Vagina (tissue), 2 donors: ENCODE results near the gene PLEKHG3. TPM values are rescaled to one million over a fixed set of nuclear protein-coding genes. Genes with fewer than 3 reads are reported as not detected.

Source experiments
- DNase-seq, 2 donors: peaks; one replicate each; pipeline ENCODE4 v3.0.0-alpha.2; 2017; ENCODE audit errors: extremely low spot score in 2 of 2
- H3K27ac ChIP-seq: fragments of 200-600 bp; sonication (generic); one replicate; pipeline ENCODE4 v1.5.1; 2019
- H3K27me3 ChIP-seq: fragments of 200-600 bp; sonication (generic); one replicate; pipeline ENCODE4 v1.5.1; 2019
- H3K36me3 ChIP-seq, 2 donors: fragments of 200-600 bp; sonication (generic); one replicate each; pipeline ENCODE4 v1.5.1; 2017 to 2019
- H3K4me1 ChIP-seq: fragments of 200-600 bp; sonication (generic); one replicate; pipeline ENCODE4 v1.5.1; 2019
- H3K4me3 ChIP-seq, 2 donors: fragments of 200-600 bp; sonication (generic); 1 replicate in 1 of 2; 2 replicates in 1 of 2; pipeline ENCODE4 v1.5.1; 2016 to 2019
- H3K9me3 ChIP-seq: fragments of 200-600 bp; sonication (generic); one replicate; pipeline ENCODE4 v1.5.1; 2019
- POLR2A ChIP-seq, 2 donors: fragments of 450-650 bp; IDR thresholded peaks; one replicate each; pipeline ENCODE4 v1.6.1; 2017; ENCODE audit warnings: antibody characterized with exemption in 2 of 2, mild to moderate bottlenecking in 2 of 2, moderate library complexity in 2 of 2
- POLR2AphosphoS5 ChIP-seq, 2 donors: sonication (generic); formaldehyde crosslinking; IDR thresholded peaks; one replicate each; pipeline ENCODE4 v1.9.0; 2017; ENCODE audit warnings: antibody characterized with exemption in 2 of 2, mild to moderate bottlenecking in 2 of 2, low read depth in 1 of 2; ENCODE audit not compliant: insufficient read depth in 1 of 2
- intact Hi-C: fragments of 100-400 bp; cut with DNase I; formaldehyde crosslinking; loops from one replicate; pipeline ENCODE4 v1.15.1; 2023
- total RNA-seq: library from RNA; depleted of rRNA; stranded (reverse); fragments of >200 nt; gene quantifications from one replicate; pipeline ENCODE4 v1.2.3, GENCODE V29; 2016
- TF ChIP-seq, protein P1 (sequence below), 3 experiments: fragments of 450-650 bp in 2 of 3; fragments of 200-600 bp in 1 of 3; sonication (generic) in 1 of 3; IDR thresholded peaks; one replicate each; pipeline ENCODE4 v1.5.1; 2017 to 2019; ENCODE audit warnings: antibody characterized with exemption in 3 of 3, mild to moderate bottlenecking in 2 of 3, moderate library complexity in 2 of 3

Gene PLEKHG3
- total RNA-seq, 1 donor from 2014 or later: 50.1 TPM

DNA sequence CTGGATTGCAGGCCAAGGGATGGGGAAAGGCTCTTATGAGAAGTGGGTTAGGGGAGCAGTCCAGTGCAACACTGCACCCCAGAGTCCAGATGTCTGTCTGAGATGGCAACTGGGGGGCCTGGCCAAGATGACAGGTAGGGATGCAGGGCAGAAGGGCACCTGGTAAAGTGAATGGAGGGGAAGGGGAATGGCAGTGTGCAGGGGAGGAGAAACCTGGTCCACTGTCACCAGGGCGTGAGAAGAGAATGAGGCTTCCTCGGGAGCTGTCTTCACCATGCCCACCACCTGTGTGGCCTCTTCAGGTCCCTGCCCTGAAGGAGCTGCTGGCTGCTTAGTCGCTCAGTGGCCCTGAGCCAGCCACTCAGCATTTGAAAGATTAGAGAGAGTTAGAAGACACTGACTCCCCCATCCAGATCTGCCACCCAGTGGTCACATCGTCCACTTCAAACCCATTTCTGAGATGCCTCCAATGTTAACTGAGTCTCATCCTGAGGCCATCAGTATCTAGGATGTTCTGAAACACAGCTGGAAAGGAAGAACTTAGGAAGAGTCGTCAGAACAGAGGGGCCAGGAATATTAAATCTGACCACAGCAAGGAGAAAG is 57.3 kb downstream of the PLEKHG3 start:
- TF ChIP-seq, protein P1, sequence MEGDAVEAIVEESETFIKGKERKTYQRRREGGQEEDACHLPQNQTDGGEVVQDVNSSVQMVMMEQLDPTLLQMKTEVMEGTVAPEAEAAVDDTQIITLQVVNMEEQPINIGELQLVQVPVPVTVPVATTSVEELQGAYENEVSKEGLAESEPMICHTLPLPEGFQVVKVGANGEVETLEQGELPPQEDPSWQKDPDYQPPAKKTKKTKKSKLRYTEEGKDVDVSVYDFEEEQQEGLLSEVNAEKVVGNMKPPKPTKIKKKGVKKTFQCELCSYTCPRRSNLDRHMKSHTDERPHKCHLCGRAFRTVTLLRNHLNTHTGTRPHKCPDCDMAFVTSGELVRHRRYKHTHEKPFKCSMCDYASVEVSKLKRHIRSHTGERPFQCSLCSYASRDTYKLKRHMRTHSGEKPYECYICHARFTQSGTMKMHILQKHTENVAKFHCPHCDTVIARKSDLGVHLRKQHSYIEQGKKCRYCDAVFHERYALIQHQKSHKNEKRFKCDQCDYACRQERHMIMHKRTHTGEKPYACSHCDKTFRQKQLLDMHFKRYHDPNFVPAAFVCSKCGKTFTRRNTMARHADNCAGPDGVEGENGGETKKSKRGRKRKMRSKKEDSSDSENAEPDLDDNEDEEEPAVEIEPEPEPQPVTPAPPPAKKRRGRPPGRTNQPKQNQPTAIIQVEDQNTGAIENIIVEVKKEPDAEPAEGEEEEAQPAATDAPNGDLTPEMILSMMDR (IDR thresholded peaks at IDR 0.05): no peak
- TF ChIP-seq POLR2A (IDR thresholded peaks at IDR 0.05): no peak
- TF ChIP-seq POLR2AphosphoS5 (IDR thresholded peaks at IDR 0.05; ENCODE audit: insufficient read depth in 1 of 2, low read depth in 1 of 2): no peak
- no peaks in the 10 kb centered on the region for H3K36me3 ChIP-seq
- H3K4me1 ChIP-seq: peaks cover 63% of the 10 kb centered on the region
- intact Hi-C loops: no loop called here
- no peak for DNase-seq
- no peaks in the 10 kb centered on the region for H3K27me3 ChIP-seq
- H3K9me3 ChIP-seq: no peaks in the 10 kb centered on the region
- H3K4me3 ChIP-seq: no peak overlapping the region
- H3K27ac ChIP-seq: peak overlapping the region; percentile 42

DNA sequence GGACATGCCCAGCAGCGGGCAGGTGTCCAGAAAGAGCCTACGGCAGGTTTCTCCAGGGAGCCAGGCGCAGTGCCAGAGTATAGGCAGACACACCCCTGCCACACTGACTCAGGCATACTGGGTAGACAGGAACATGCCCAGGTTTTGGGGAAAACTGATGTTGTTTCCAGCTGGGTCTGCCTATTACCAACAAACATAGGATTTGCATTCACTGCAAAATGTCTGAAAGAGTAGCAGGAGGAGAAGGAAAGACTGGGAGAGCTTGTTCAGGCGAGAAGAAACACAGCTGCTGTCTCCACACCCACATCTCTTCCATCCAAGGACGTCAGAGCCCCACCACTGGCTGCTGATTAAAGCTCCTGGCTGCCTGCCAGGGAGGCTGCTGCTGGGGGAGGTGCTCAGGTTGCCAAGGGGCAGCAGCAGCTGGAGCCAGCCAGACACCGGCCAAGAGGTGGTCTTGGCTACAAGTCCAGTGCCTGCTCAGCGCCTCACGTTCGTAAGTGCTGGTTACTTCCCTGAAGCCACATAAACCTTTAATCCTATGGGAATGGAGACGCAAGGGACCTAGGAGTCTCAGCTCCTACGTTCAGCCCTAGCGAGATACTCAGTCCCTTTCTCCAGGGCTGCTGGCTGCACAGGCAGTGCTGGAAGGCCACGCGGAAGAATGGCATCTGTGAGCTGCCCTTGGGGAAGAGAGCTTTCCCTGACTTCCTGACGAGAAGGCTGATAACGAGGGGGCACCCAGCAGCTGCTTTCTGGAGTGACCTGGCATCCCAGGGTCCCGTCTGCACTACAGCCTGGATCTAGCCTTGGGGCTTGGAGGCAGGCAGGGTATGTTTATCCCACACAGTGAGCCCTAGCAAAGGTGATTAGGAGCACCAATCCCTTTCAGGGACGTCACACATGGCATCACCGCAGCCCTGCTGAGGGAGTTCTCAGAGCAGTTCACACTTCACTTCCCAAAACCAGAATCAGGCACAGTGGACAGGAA is 58.1 kb downstream of the PLEKHG3 start:
- H3K27ac ChIP-seq: peak overlapping the region; percentile 42
- H3K27me3 ChIP-seq: no peaks in the 10 kb centered on the region
- H3K4me1 ChIP-seq: peaks cover 63% of the 10 kb centered on the region
- intact Hi-C loops: no loop called here
- peak in 1 of 2 donors; percentile 93 for DNase-seq
- TF ChIP-seq POLR2A (IDR thresholded peaks at IDR 0.05) (no peak), POLR2AphosphoS5 (IDR thresholded peaks at IDR 0.05; ENCODE audit: insufficient read depth in 1 of 2, low read depth in 1 of 2) (peak; percentile 27 to 73)
- TF ChIP-seq, protein P1 (IDR thresholded peaks at IDR 0.05): no peak
- H3K4me3 ChIP-seq: peak overlapping the region in 1 of 2 donors; percentile 15
- H3K9me3 ChIP-seq: no peaks in the 10 kb centered on the region
- no peaks in the 10 kb centered on the region for H3K36me3 ChIP-seq

DNA sequence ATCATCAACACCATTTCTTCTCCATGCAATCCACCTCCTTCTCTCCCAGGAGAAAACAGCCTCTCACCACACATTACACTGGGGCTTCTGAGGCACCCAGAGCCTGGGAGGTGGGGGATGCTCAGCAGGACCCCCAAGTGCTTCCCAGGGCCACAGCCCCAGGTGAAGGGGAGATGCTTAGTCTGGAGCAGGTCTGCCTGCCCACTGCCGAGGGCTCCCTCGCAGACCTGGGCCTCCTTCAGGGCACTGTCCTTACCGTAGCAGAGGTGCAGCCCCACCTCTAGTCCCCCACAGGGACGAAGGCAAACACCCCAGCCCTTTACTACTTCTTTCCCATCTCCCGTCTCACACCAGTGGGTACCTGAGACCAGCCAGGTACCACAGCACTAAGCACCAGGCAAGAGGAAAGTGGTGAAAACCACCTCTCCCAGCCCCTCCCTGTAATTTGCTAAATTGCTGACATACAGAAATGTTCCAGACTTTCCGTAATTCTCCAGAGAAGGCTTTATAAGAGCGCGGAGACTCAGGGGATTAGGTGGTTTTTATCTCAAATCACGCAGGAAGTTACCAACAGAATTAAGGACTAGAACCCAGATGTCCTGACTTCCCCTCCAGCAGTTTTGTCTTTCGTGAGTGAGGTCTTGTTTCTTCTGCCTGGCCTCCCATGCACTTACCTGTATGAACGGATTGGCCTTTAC is 59.0 kb downstream of the PLEKHG3 start:
- Histone ChIP-seq H3K36me3 (no peaks in the 10 kb centered on the region), H3K27ac (peak overlapping the region; percentile 42), H3K4me3 (no peak overlapping the region), H3K9me3 (no peaks in the 10 kb centered on the region), H3K27me3 (no peaks in the 10 kb centered on the region), H3K4me1 (peaks cover 54% of the 10 kb centered on the region)
- DNase-seq: no peak
- intact Hi-C loops: no loop called here
- TF ChIP-seq, protein P1 (IDR thresholded peaks at IDR 0.05): no peak
- TF ChIP-seq POLR2A (IDR thresholded peaks at IDR 0.05): no peak

DNA sequence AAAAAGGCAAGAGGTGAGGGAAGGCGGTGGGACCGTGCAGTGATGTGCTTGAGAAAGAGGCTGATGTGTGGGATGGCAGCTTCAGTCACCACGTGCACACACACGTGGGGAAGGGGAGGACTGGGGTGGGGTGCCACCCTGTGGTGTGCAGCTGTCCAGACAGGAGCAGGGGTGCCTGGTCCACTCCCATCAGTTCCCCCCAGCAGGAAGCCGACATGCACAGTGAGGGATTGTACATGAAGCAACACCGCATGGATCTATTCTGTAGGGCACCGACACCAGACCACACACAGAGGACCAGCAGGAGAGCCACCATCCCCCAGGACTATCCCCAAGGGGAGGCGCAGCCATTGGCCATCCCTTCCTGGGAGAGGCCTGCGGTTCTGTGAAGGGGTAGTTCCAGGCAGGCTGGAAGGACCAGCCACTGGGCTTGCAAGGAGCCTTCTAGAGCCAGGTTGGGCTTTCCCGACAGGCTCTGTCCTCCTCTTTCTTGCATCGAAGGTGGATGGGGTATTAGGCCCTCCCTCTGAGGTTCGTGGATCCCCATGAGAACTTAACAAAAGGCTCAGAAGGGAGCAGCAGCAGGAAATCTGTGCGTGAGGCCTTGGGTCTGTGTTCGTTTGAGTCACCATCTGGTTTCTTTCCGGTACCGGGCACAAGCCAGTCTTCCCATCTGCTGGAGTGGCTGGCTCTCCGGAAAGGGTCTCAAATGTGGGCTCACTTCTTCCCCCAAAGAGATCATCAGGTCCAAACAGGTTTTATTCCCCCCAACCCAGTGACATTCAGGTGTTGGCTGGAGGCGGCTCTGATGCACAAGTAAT is 59.8 kb downstream of the PLEKHG3 start:
- no peak for DNase-seq
- Histone ChIP-seq H3K27me3 (no peaks in the 10 kb centered on the region), H3K9me3 (no peaks in the 10 kb centered on the region), H3K4me3 (no peak overlapping the region), H3K27ac (peak overlapping the region; percentile 7), H3K4me1 (peaks cover 46% of the 10 kb centered on the region), H3K36me3 (no peaks in the 10 kb centered on the region)
- intact Hi-C loops: loop anchor here (2.0 kb wide), 1 partner anchor 93 kb away; no protein-coding TSS in a partner anchor
- TF ChIP-seq, protein P1 (IDR thresholded peaks at IDR 0.05): no peak
- no peak for TF ChIP-seq POLR2A (IDR thresholded peaks at IDR 0.05)
